Endothelial cell of umbilical vein (primary cell): ENCODE data around the gene PLA2G2E. TPM values are rescaled to one million over a fixed set of nuclear protein-coding genes. Genes with fewer than 3 reads are reported as not detected.

Source experiments
- BruUV-seq: library from RNA; stranded (reverse); fragments of 400-500 nt; replicated peaks from 2 replicates; lab custom pipeline; 2021; lab: Mats Ljungman, UMichigan
- CTCF ChIA-PET: fragments of 300-600, 350-600 bp; sonication (Branson Sonifier 250); formaldehyde crosslinking; loops from one replicate; lab custom pipeline; 2021; ENCODE audit warnings: antibody characterized with exemption, inconsistent platforms; lab: Charles Lee
- POLR2A ChIA-PET: fragments of 300-600, 350-600 bp; sonication (Branson Sonifier 250); formaldehyde crosslinking; loops from one replicate; lab custom pipeline; 2021; ENCODE audit warnings: antibody characterized with exemption, inconsistent platforms; lab: Charles Lee
- DNase-seq: peaks from one replicate; pipeline ENCODE4 v3.0.0-alpha.2; 2011; ENCODE audit warnings: low read depth, low spot score
- FAIRE-seq: peaks from 2 replicates; lab custom pipeline; 2011; peaks lifted over from hg19 to GRCh38; lab: Jason Lieb, UNC
- H2AFZ ChIP-seq: 2 replicates; pipeline ENCODE4 v1.6.0; 2012; ENCODE audit warnings: low read depth, low read length, control low read depth, inconsistent platforms
- H3K27ac ChIP-seq: 2 replicates; pipeline ENCODE4 v1.5.1; 2011; ENCODE audit warnings: low read depth, mild to moderate bottlenecking, control low read depth, low read length, moderate library complexity; ENCODE audit not compliant: insufficient read depth
- H3K27me3 ChIP-seq, 2 experiments: 2 replicates each; pipeline versions ENCODE4 v1.6.0 to v1.6.1; 2011; ENCODE audit warnings: low read length in 2 of 2, mixed read lengths in 1 of 2; ENCODE audit not compliant: control insufficient read depth in 2 of 2, insufficient read depth in 2 of 2
- H3K36me3 ChIP-seq, 2 experiments: 2 replicates in 1 of 2; 3 replicates in 1 of 2; pipeline ENCODE4 v1.5.1; 2011; ENCODE audit warnings: low read length in 2 of 2, mild to moderate bottlenecking in 1 of 2, moderate library complexity in 1 of 2; ENCODE audit not compliant: control insufficient read depth in 2 of 2, insufficient read depth in 2 of 2; ENCODE audit errors: extremely low read depth in 1 of 2
- H3K4me1 ChIP-seq: 3 replicates; pipeline ENCODE4 v1.5.1; 2011; ENCODE audit warnings: mild to moderate bottlenecking, low read length; ENCODE audit not compliant: control insufficient read depth, insufficient read depth; ENCODE audit errors: extremely low read depth
- H3K4me2 ChIP-seq: 2 replicates; pipeline ENCODE4 v1.6.1; 2011; ENCODE audit warnings: low read length, control low read depth, mixed read lengths; ENCODE audit not compliant: insufficient read depth
- H3K4me3 ChIP-seq, 3 experiments: fragments of 200-600 bp in 1 of 3; sonication (generic), shearing (Covaris generic) in 1 of 3; replicated peaks in 1 of 3; 2 replicates each; pipeline ENCODE4 v1.5.1; 2011 to 2016; ENCODE audit warnings: control low read depth in 3 of 3, low read length in 3 of 3, mild to moderate bottlenecking in 2 of 3, inconsistent platforms in 1 of 3, low read depth in 1 of 3, moderate library complexity in 1 of 3; ENCODE audit not compliant: insufficient read depth in 1 of 3
- H3K79me2 ChIP-seq: 2 replicates; pipeline ENCODE4 v1.6.0; 2012; ENCODE audit warnings: low read length, inconsistent platforms; ENCODE audit not compliant: control insufficient read depth, insufficient read depth
- H3K9ac ChIP-seq: replicated peaks from 2 replicates; pipeline ENCODE3; 2011; ENCODE audit warnings: low read length, control low read depth; ENCODE audit not compliant: insufficient read depth; ENCODE audit errors: extremely low read depth
- H3K9me1 ChIP-seq: replicated peaks from 3 replicates; pipeline ENCODE4 v1.6.0; 2011; ENCODE audit warnings: mild to moderate bottlenecking, low read length; ENCODE audit not compliant: control insufficient read depth, insufficient read depth; ENCODE audit errors: extremely low read depth
- H3K9me3 ChIP-seq: replicated peaks from 2 replicates; pipeline ENCODE4 v1.5.1; 2012; ENCODE audit warnings: low read length, inconsistent platforms; ENCODE audit not compliant: control insufficient read depth, insufficient read depth
- H4K20me1 ChIP-seq: replicated peaks from 2 replicates; pipeline ENCODE3; 2011; ENCODE audit warnings: mild to moderate bottlenecking, low read length; ENCODE audit not compliant: control insufficient read depth, insufficient read depth; ENCODE audit errors: extremely low read depth
- CTCF ChIP-seq, 2 donors: IDR thresholded peaks; 1 replicate in 1 of 2; 2 replicates in 1 of 2; pipeline ENCODE4 v1.5.1; 2011; ENCODE audit warnings: low read length in 2 of 2, mild to moderate bottlenecking in 2 of 2, moderate library complexity in 2 of 2, control low read depth in 1 of 2, inconsistent platforms in 1 of 2, low read depth in 1 of 2; ENCODE audit not compliant: insufficient read depth in 1 of 2; ENCODE audit errors: extremely low read depth in 1 of 2
- JUN ChIP-seq: IDR thresholded peaks from 2 replicates; pipeline ENCODE4 v1.6.1; 2011; ENCODE audit warnings: borderline replicate concordance, low read depth; ENCODE audit not compliant: insufficient read length, insufficient read depth
- POLR2A ChIP-seq: IDR thresholded peaks from 2 replicates; pipeline ENCODE4 v1.6.1; 2012; ENCODE audit warnings: low read depth, mild to moderate bottlenecking, control low read depth, low read length
- dilution Hi-C: fragments of 300-500 bp; cut with MboI; formaldehyde crosslinking; loops from one replicate; pipeline ENCODE4 v1.15.0; 2019; ENCODE audit warnings: low sequenced_read_pairs; ENCODE audit not compliant: extremely low pct_ligation_motif_present
- intact Hi-C: fragments of 100-400 bp; cut with micrococcal nuclease; formaldehyde crosslinking; loops from one replicate; pipeline ENCODE4 v1.10.0; 2022
- polyA plus RNA-seq, 4 experiments: library from polyadenylated mRNA; depleted of rRNA in 3 of 4; stranded (reverse) in 3 of 4; unstranded in 1 of 4; fragments of >200 nt; gene quantifications; 2 replicates each; pipeline versions ENCODE4 v1.2.1 to v1.2.3, GENCODE V29; 2011 to 2012; ENCODE audit warnings: missing spikeins in 1 of 4
- total RNA-seq: library from RNA; stranded (reverse); gene quantifications from 2 replicates; pipeline ENCODE4 v1.2.3, GENCODE V29; 2021

Gene PLA2G2E
- total and polyA plus RNA-seq, 2 donors (not counting 3 experiments of a cell fraction or from before 2014, with no cell fraction given), result not detected

DNA sequence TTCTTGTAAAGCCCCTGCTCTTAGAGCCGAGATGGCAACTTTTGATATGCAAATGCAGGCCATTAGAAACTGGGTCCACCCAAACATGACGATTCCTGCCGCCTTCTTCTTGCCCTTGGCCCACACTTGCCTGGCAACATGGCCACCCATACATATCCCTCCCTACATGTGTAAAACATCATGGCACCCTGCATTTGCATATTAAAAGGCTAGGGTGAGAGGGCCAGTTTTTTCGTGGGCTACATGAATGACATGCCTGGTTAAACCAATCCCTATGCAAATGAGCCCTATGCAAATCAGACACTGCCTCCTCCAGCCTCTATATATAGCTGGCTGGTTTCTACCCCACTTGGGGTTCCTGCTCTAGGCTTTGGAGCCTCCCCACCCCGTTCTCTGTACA is 37.2 kb upstream of the PLA2G2E start:
- Histone ChIP-seq H3K27ac (no peak overlapping the region), H3K9me3 (no peaks in the 10 kb centered on the region), H3K4me3 (no peak overlapping the region), H3K9ac (no peak overlapping the region), H2AFZ (no peak overlapping the region), H3K27me3 (peaks cover 1 to 3% of the 10 kb centered on the region in 2 experiments), H3K36me3 (no peaks in the 10 kb centered on the region), H3K4me1 (no peaks in the 10 kb centered on the region), H3K79me2 (no peaks in the 10 kb centered on the region), H3K4me2 (no peak overlapping the region), H4K20me1 (no peaks in the 10 kb centered on the region), H3K9me1 (no peaks in the 10 kb centered on the region)
- BruUV-seq, result no TSS peak
- intact Hi-C loops, result no loop called here
- CTCF ChIA-PET, result no interaction called here
- POLR2A ChIA-PET, result no interaction called here
- TF ChIP-seq POLR2A, result no peak
- dilution Hi-C loops, result no loop called here
- no peak for DNase-seq
- no peak for FAIRE-seq

GRCh38 chr1:19957779-19958178 is 34.4 kb upstream of the PLA2G2E start:
- no peaks in the 10 kb centered on the region for H3K9me3 ChIP-seq
- H3K79me2 ChIP-seq, result no peaks in the 10 kb centered on the region
- peaks cover 1 to 3% of the 10 kb centered on the region in 2 experiments for H3K27me3 ChIP-seq
- ChIA-PET POLR2A (no interaction called here), CTCF (interaction anchor here (1.0 to 1.9 kb wide), 2 partner anchors 17 to 194 kb away, joined by 3 to 6 read pairs; no protein-coding TSS in a partner anchor)
- intact Hi-C loops, result no loop called here
- TF ChIP-seq JUN, result no peak
- TF ChIP-seq CTCF (IDR thresholded peaks at IDR 0.05; ENCODE audit: extremely low read depth in 1 of 2, insufficient read depth in 1 of 2, low read depth in 1 of 2, low read length in 2 of 2), result peak in 1 of 2 donors; percentile 6
- no peak overlapping the region for H3K9ac ChIP-seq
- no peak overlapping the region for H3K27ac ChIP-seq
- H3K4me1 ChIP-seq, result no peaks in the 10 kb centered on the region
- dilution Hi-C loops, result no loop called here
- H3K9me1 ChIP-seq, result no peaks in the 10 kb centered on the region
- H3K4me3 ChIP-seq, result no peak overlapping the region
- DNase-seq, result no peak
- H3K36me3 ChIP-seq, result no peaks in the 10 kb centered on the region
- FAIRE-seq, result no peak
- H3K4me2 ChIP-seq, result no peak overlapping the region
- H4K20me1 ChIP-seq, result no peaks in the 10 kb centered on the region
- H2AFZ ChIP-seq, result no peak overlapping the region
- no TSS peak for BruUV-seq
